WTC11 (cell line): ENCODE results near the gene TIMM8B. TPM values are rescaled to one million over a fixed set of nuclear protein-coding genes. Genes with fewer than 3 reads are reported as not detected.

ENCODE experiments used
- ATAC-seq: fragments of 200-7000 bp; cut with Tn5 transposase; 2 replicates; pipeline ENCODE4 v1.10.0; 2021; ENCODE audit warnings: mild to moderate bottlenecking, moderate library complexity
- CTCF ChIA-PET: fragments of 300-600 bp; sonication (Branson Sonifier 250); formaldehyde crosslinking; loops from one replicate; lab custom pipeline; 2021; ENCODE audit warnings: antibody characterized with exemption; lab: Charles Lee
- POLR2A ChIA-PET: fragments of 350-600 bp; sonication (Branson Sonifier 250); formaldehyde crosslinking; loops from one replicate; lab custom pipeline; 2021; ENCODE audit warnings: antibody characterized with exemption; lab: Charles Lee
- DNase-seq: peaks from one replicate; pipeline ENCODE4 v3.0.0; 2021; ENCODE audit warnings: low spot score
- H3K27ac Mint-ChIP-seq: 2 replicates; pipeline ENCODE4 v1.8.0; 2021; ENCODE audit warnings: mixed read lengths
- H3K27me3 Mint-ChIP-seq: 2 replicates; pipeline ENCODE4 v1.8.0; 2021; ENCODE audit warnings: low read depth, mild to moderate bottlenecking, moderate library complexity, mixed read lengths
- H3K36me3 Mint-ChIP-seq: 2 replicates; pipeline ENCODE4 v1.8.0; 2021; ENCODE audit warnings: mixed read lengths
- H3K4me1 Mint-ChIP-seq: 2 replicates; pipeline ENCODE4 v1.8.0; 2022; ENCODE audit warnings: mixed read lengths
- H3K4me3 Mint-ChIP-seq: 2 replicates; pipeline ENCODE4 v1.8.0; 2021; ENCODE audit warnings: mild to moderate bottlenecking, moderate library complexity, mixed read lengths
- H3K9me3 Mint-ChIP-seq: 2 replicates; pipeline ENCODE4 v1.8.0; 2021; ENCODE audit warnings: mixed read lengths
- AFF4 ChIP-seq: sonication (generic); formaldehyde crosslinking; IDR thresholded peaks from 2 replicates; pipeline ENCODE4 v1.8.1; 2023; ENCODE audit warnings: mild to moderate bottlenecking, missing genetic modification reagents, borderline replicate concordance
- AR ChIP-seq: fragments of 250-450 bp; sonication (Bioruptor Pico); IDR thresholded peaks from 2 replicates; pipeline ENCODE4 v1.9.0; 2021; ENCODE audit warnings: mild to moderate bottlenecking
- CTCF ChIP-seq: fragments of 200-600 bp; IDR thresholded peaks from 2 replicates; pipeline ENCODE4 v1.8.0; 2022; ENCODE audit warnings: antibody characterized with exemption
- FOXJ3 ChIP-seq: sonication (generic); formaldehyde crosslinking; IDR thresholded peaks from 2 replicates; pipeline ENCODE4 v1.9.0; 2021; ENCODE audit warnings: missing genetic modification reagents, mild to moderate bottlenecking, borderline replicate concordance
- JAZF1 ChIP-seq: fragments of 250-450 bp; sonication (Bioruptor Pico); IDR thresholded peaks from 2 replicates; pipeline ENCODE4 v1.9.0; 2021; ENCODE audit warnings: moderate library complexity, mild to moderate bottlenecking, inconsistent platforms
- MAX ChIP-seq: sonication (generic); formaldehyde crosslinking; IDR thresholded peaks from 2 replicates; pipeline ENCODE4 v1.8.0; 2022; ENCODE audit warnings: mild to moderate bottlenecking, missing genetic modification reagents
- MLX ChIP-seq: sonication (generic); formaldehyde crosslinking; IDR thresholded peaks from 2 replicates; pipeline ENCODE4 v1.8.1; 2023; ENCODE audit warnings: mild to moderate bottlenecking, missing genetic modification reagents, moderate library complexity
- MYBL2 ChIP-seq: sonication (generic); formaldehyde crosslinking; IDR thresholded peaks from 2 replicates; pipeline ENCODE4 v1.8.1; 2023; ENCODE audit warnings: mild to moderate bottlenecking, moderate library complexity, missing genetic modification reagents
- NFATC4 ChIP-seq: fragments of 250-450 bp; sonication (Bioruptor Pico); IDR thresholded peaks from 2 replicates; pipeline ENCODE4 v1.9.0; 2021; ENCODE audit warnings: mild to moderate bottlenecking
- PRRX2 ChIP-seq: fragments of 250-450 bp; sonication (Bioruptor Pico); IDR thresholded peaks from 2 replicates; pipeline ENCODE4 v1.8.0; 2021; ENCODE audit warnings: mild to moderate bottlenecking
- STAT6 ChIP-seq: sonication (generic); formaldehyde crosslinking; conservative IDR thresholded peaks from 2 replicates; pipeline ENCODE4 v1.8.1; 2023; ENCODE audit warnings: mild to moderate bottlenecking, low read depth, missing genetic modification reagents, moderate library complexity
- TEAD4 ChIP-seq: sonication (generic); formaldehyde crosslinking; IDR thresholded peaks from 2 replicates; pipeline ENCODE4 v1.8.0; 2022; ENCODE audit warnings: mild to moderate bottlenecking, missing genetic modification reagents
- USF1 ChIP-seq: sonication (generic); formaldehyde crosslinking; IDR thresholded peaks from 2 replicates; pipeline ENCODE4 v1.8.0; 2022; ENCODE audit warnings: mild to moderate bottlenecking, missing genetic modification reagents
- ZNF263 ChIP-seq: sonication (generic); formaldehyde crosslinking; IDR thresholded peaks from 2 replicates; pipeline ENCODE4 v1.8.1; 2022; ENCODE audit warnings: low read depth, mild to moderate bottlenecking, moderate library complexity, missing genetic modification reagents
- ZNF281 ChIP-seq: sonication (generic); formaldehyde crosslinking; IDR thresholded peaks from 2 replicates; pipeline ENCODE4 v1.8.0; 2023; ENCODE audit warnings: mild to moderate bottlenecking, missing genetic modification reagents
- total RNA-seq: library from RNA; stranded (reverse); gene quantifications from 3 replicates; pipeline ENCODE4 v1.2.3, GENCODE V29; 2021

Gene TIMM8B
- total RNA-seq, 1 experiment from 2014 or later, result 88.2 TPM

- TF ChIP-seq MAX (CRISPR knock-in tag) (no peak), USF1 (CRISPR knock-in tag) (no peak)
Observed at GRCh38 chr11:112134473-112134872, 47.9 kb upstream of the TIMM8B start (continued).

- ATAC-seq (no peak), DNase-seq (no peak)
- Mint-ChIP-seq H3K27ac (no peak overlapping the region), H3K36me3 (no peaks in the 10 kb centered on the region), H3K27me3 (no peaks in the 10 kb centered on the region), H3K9me3 (no peaks in the 10 kb centered on the region), H3K4me1 (no peaks in the 10 kb centered on the region), H3K4me3 (no peak overlapping the region)
- ChIA-PET CTCF (no interaction called here), POLR2A (no interaction called here)
- TF ChIP-seq FOXJ3 (CRISPR knock-in tag) (no peak), AFF4 (CRISPR knock-in tag) (no peak), JAZF1 (CRISPR knock-in tag) (no peak), ZNF281 (CRISPR knock-in tag) (no peak), NFATC4 (no peak), MLX (no peak), STAT6 (CRISPR knock-in tag) (no peak), AR (no peak), TEAD4 (CRISPR knock-in tag) (no peak), PRRX2 (CRISPR knock-in tag) (no peak), MAX (CRISPR knock-in tag) (no peak), CTCF (no peak), ZNF263 (no peak), MYBL2 (CRISPR knock-in tag) (no peak)
- TF ChIP-seq, all 79 proteins: peak for 0
Observed at GRCh38 chr11:112132737-112133136, 46.2 kb upstream of the TIMM8B start.
